UCSD-AML1 (cell line): ENCODE results near the gene CHPT1.
A peak's percentile ranks its signal among the peaks of the same experiment; 100 is the strongest.
"Not testable (repeated sequence)": the region's sequence is repeated elsewhere in the genome, so short reads cannot be mapped to it uniquely, and the experiment has no call there.

Source experiments
- DNase-seq: peaks from one replicate; lab custom pipeline; 2025; ENCODE audit not compliant: unreplicated experiment; lab: John Stamatoyannopoulos, UW

Gene CHPT1

GRCh38 chr12:101681627-101682026 is 15.8 kb upstream of the CHPT1 start:
- not testable (repeated sequence) for DNase-seq

GRCh38 chr12:101685092-101685491 is 12.3 kb upstream of the CHPT1 start:
- DNase-seq, result no peak

- DNase-seq, result no peak
Measured at GRCh38 chr12:101686176-101686575, 11.3 kb upstream of the CHPT1 start.

GRCh38 chr12:101690544-101691098 is 6.8 kb upstream of the CHPT1 start:
- DNase-seq, result no peak

- no peak for DNase-seq
Measured at GRCh38 chr12:101691503-101692096, 5.8 kb upstream of the CHPT1 start.

- no peak for DNase-seq
Measured at GRCh38 chr12:101694297-101694848, 3.1 kb upstream of the CHPT1 start.

GRCh38 chr12:101694986-101695385 is 2.5 kb upstream of the CHPT1 start:
- DNase-seq, result no peak

GRCh38 chr12:101695706-101696105 is 1.7 kb upstream of the CHPT1 start:
- no peak for DNase-seq

- no peak for DNase-seq
Measured at GRCh38 chr12:101696251-101697196, 916 bp upstream of the CHPT1 start.

- DNase-seq, result peak; percentile 29
Measured at GRCh38 chr12:101697930-101698799, 725 bp downstream of the CHPT1 start.

GRCh38 chr12:101698800-101699347 is 1.4 kb downstream of the CHPT1 start:
- DNase-seq, result no peak

GRCh38 chr12:101700299-101700820 is 2.9 kb downstream of the CHPT1 start:
- DNase-seq, result no peak

- DNase-seq, result no peak
Measured at GRCh38 chr12:101703487-101703886, 6.0 kb downstream of the CHPT1 start.

GRCh38 chr12:101706403-101706802 is 9.0 kb downstream of the CHPT1 start:
- DNase-seq, result no peak

GRCh38 chr12:101707131-101707782 is 9.8 kb downstream of the CHPT1 start:
- no peak for DNase-seq

GRCh38 chr12:101710288-101710687 is 12.8 kb downstream of the CHPT1 start:
- no peak for DNase-seq

GRCh38 chr12:101713059-101713682 is 15.7 kb downstream of the CHPT1 start:
- DNase-seq, result no peak

GRCh38 chr12:101713930-101714329 is 16.5 kb downstream of the CHPT1 start:
- no peak for DNase-seq

GRCh38 chr12:101714877-101715444 is 17.5 kb downstream of the CHPT1 start:
- no peak for DNase-seq
